HEK293 (cell line): ENCODE measurements around the gene BCAN.

Experiments used
- CTCF ChIP-seq: fragments of 450-650 bp; formaldehyde crosslinking; IDR thresholded peaks from 2 replicates; pipeline ENCODE4 v1.5.1; 2016; ENCODE audit warnings: missing biosample characterization, missing genetic modification characterization
- GLIS1 ChIP-seq: fragments of 450-650 bp; formaldehyde crosslinking; IDR thresholded peaks from 2 replicates; pipeline ENCODE4 v1.5.1; 2016; ENCODE audit warnings: missing biosample characterization, missing genetic modification characterization
- GLIS2 ChIP-seq: fragments of 450-650 bp; formaldehyde crosslinking; IDR thresholded peaks from 2 replicates; pipeline ENCODE4 v1.5.1; 2016; ENCODE audit warnings: missing biosample characterization, missing genetic modification characterization
- IKZF3 ChIP-seq: fragments of 450-650 bp; IDR thresholded peaks from 2 replicates; pipeline ENCODE4 v1.5.0; 2018; ENCODE audit warnings: missing biosample characterization, mild to moderate bottlenecking, missing genetic modification characterization, moderate library complexity
- PATZ1 ChIP-seq: fragments of 450-650 bp; formaldehyde crosslinking; IDR thresholded peaks from 2 replicates; pipeline ENCODE4 v1.5.1; 2016; ENCODE audit warnings: missing biosample characterization, missing genetic modification characterization
- SCRT2 ChIP-seq: fragments of 450-650 bp; formaldehyde crosslinking; IDR thresholded peaks from 2 replicates; pipeline ENCODE4 v1.5.1; 2016; ENCODE audit warnings: missing biosample characterization, missing genetic modification characterization
- SP3 ChIP-seq: fragments of 450-650 bp; formaldehyde crosslinking; IDR thresholded peaks from 2 replicates; pipeline ENCODE4 v1.5.1; 2016; ENCODE audit warnings: missing biosample characterization, missing genetic modification characterization
- TRIM28 ChIP-seq: IDR thresholded peaks from 2 replicates; pipeline ENCODE4 v1.6.1; 2011; ENCODE audit warnings: low read length, control low read depth, borderline replicate concordance
- YY1 ChIP-seq: fragments of 450-650 bp; formaldehyde crosslinking; IDR thresholded peaks from 2 replicates; pipeline ENCODE4 v1.5.1; 2018; ENCODE audit warnings: missing biosample characterization, missing genetic modification characterization
- ZBTB49 ChIP-seq: fragments of 450-650 bp; formaldehyde crosslinking; IDR thresholded peaks from 2 replicates; pipeline ENCODE4 v1.5.1; 2016; ENCODE audit warnings: missing biosample characterization, missing genetic modification characterization, low read depth
- ZIC2 ChIP-seq: fragments of 450-650 bp; formaldehyde crosslinking; IDR thresholded peaks from 2 replicates; pipeline ENCODE4 v1.5.1; 2016; ENCODE audit warnings: missing biosample characterization, missing genetic modification characterization
- ZNF112 ChIP-seq: fragments of 450-650 bp; formaldehyde crosslinking; IDR thresholded peaks from 2 replicates; pipeline ENCODE4 v1.5.0; 2017; ENCODE audit warnings: missing biosample characterization, missing genetic modification characterization
- ZNF146 ChIP-seq: fragments of 450-650 bp; formaldehyde crosslinking; IDR thresholded peaks from 2 replicates; pipeline ENCODE4 v1.5.1; 2016; ENCODE audit warnings: missing biosample characterization, missing genetic modification characterization
- ZNF169 ChIP-seq: fragments of 450-650 bp; formaldehyde crosslinking; IDR thresholded peaks from 2 replicates; pipeline ENCODE4 v1.5.1; 2016; ENCODE audit warnings: missing biosample characterization, missing genetic modification characterization
- ZNF211 ChIP-seq: fragments of 450-650 bp; formaldehyde crosslinking; IDR thresholded peaks from 2 replicates; pipeline ENCODE4 v1.5.1; 2016; ENCODE audit warnings: low read depth, missing biosample characterization, missing genetic modification characterization
- ZNF23 ChIP-seq: fragments of 450-650 bp; formaldehyde crosslinking; IDR thresholded peaks from 2 replicates; pipeline ENCODE4 v1.5.1; 2016; ENCODE audit warnings: missing biosample characterization, missing genetic modification characterization, borderline replicate concordance
- ZNF37A ChIP-seq: fragments of 450-650 bp; IDR thresholded peaks from 2 replicates; pipeline ENCODE4 v1.5.1; 2018; ENCODE audit warnings: missing biosample characterization, missing genetic modification characterization
- ZNF423 ChIP-seq: fragments of 450-650 bp; formaldehyde crosslinking; IDR thresholded peaks from 2 replicates; pipeline ENCODE4 v1.5.1; 2016; ENCODE audit warnings: missing biosample characterization, missing genetic modification characterization
- ZNF513 ChIP-seq: fragments of 450-650 bp; IDR thresholded peaks from 2 replicates; pipeline ENCODE4 v1.5.1; 2018; ENCODE audit warnings: missing biosample characterization, missing genetic modification characterization
- ZNF571 ChIP-seq: fragments of 450-650 bp; formaldehyde crosslinking; IDR thresholded peaks from 2 replicates; pipeline ENCODE4 v1.5.0; 2017; ENCODE audit warnings: missing biosample characterization, missing genetic modification characterization
- ZNF580 ChIP-seq: fragments of 450-650 bp; formaldehyde crosslinking; IDR thresholded peaks from 2 replicates; pipeline ENCODE4 v1.5.1; 2016; ENCODE audit warnings: missing biosample characterization, missing genetic modification characterization
- ZNF585B ChIP-seq: fragments of 450-650 bp; formaldehyde crosslinking; IDR thresholded peaks from 2 replicates; pipeline ENCODE4 v1.5.1; 2016; ENCODE audit warnings: missing biosample characterization, missing genetic modification characterization
- ZNF596 ChIP-seq: fragments of 450-650 bp; IDR thresholded peaks from 2 replicates; pipeline ENCODE4 v1.5.0; 2018; ENCODE audit warnings: missing biosample characterization, mild to moderate bottlenecking, missing genetic modification characterization, moderate library complexity
- ZNF621 ChIP-seq: fragments of 450-650 bp; formaldehyde crosslinking; IDR thresholded peaks from 2 replicates; pipeline ENCODE4 v1.5.1; 2017; ENCODE audit warnings: missing biosample characterization, missing genetic modification characterization
- ZNF664 ChIP-seq: fragments of 450-650 bp; formaldehyde crosslinking; IDR thresholded peaks from 2 replicates; pipeline ENCODE4 v1.5.1; 2016; ENCODE audit warnings: missing biosample characterization, missing genetic modification characterization
- TF ChIP-seq, protein P1 (sequence below): fragments of 450-650 bp; formaldehyde crosslinking; IDR thresholded peaks from 2 replicates; pipeline ENCODE4 v1.5.1; 2016; ENCODE audit warnings: missing biosample characterization, missing genetic modification characterization
- TF ChIP-seq, protein P2 (sequence below): fragments of 450-650 bp; formaldehyde crosslinking; IDR thresholded peaks from 2 replicates; pipeline ENCODE4 v1.5.1; 2016; ENCODE audit warnings: missing biosample characterization, missing genetic modification characterization

Gene BCAN

GRCh38 chr1:156659988-156660751, 18.3 kb downstream of the BCAN start (continued):
- TF ChIP-seq CTCF (tag by site-specific recombination), result peak; percentile 100
- TF ChIP-seq ZNF169 (tag by site-specific recombination), result peak; percentile 52; the same call in 1 of the 2 replicates
- no peak for TF ChIP-seq ZNF585B (tag by site-specific recombination)
- TF ChIP-seq YY1, result peak; percentile 30; the same call in 1 of the 2 replicates
- no peak for TF ChIP-seq IKZF3 (tag by site-specific recombination)
- no peak for TF ChIP-seq ZNF23
- TF ChIP-seq ZNF664 (tag by site-specific recombination), result peak; percentile 80
- TF ChIP-seq ZNF513 (tag by site-specific recombination), result no peak
- peak; percentile 58 for TF ChIP-seq ZNF146
- TF ChIP-seq ZBTB49 (tag by site-specific recombination), result no peak
- TF ChIP-seq ZIC2 (tag by site-specific recombination), result peak; percentile 64
- peak; percentile 90; the same call in 1 of the 2 replicates for TF ChIP-seq TRIM28
- peak; percentile 83 for TF ChIP-seq SP3 (tag by site-specific recombination)
- peak; percentile 94 for TF ChIP-seq GLIS1 (tag by site-specific recombination)
- TF ChIP-seq ZNF112 (tag by site-specific recombination), result no peak
- no peak for TF ChIP-seq ZNF621 (tag by site-specific recombination)
- TF ChIP-seq ZNF423 (tag by site-specific recombination), result peak; percentile 30; the same call in 1 of the 2 replicates
- 0 out of 2 replicates have a peak, but pooled peaks have one; percentile 46 for TF ChIP-seq SCRT2 (tag by site-specific recombination)
- 0 out of 2 replicates have a peak, but pooled peaks have one; percentile 17 for TF ChIP-seq ZNF211
- no peak for TF ChIP-seq ZNF37A (tag by site-specific recombination)
- TF ChIP-seq, protein P1, sequence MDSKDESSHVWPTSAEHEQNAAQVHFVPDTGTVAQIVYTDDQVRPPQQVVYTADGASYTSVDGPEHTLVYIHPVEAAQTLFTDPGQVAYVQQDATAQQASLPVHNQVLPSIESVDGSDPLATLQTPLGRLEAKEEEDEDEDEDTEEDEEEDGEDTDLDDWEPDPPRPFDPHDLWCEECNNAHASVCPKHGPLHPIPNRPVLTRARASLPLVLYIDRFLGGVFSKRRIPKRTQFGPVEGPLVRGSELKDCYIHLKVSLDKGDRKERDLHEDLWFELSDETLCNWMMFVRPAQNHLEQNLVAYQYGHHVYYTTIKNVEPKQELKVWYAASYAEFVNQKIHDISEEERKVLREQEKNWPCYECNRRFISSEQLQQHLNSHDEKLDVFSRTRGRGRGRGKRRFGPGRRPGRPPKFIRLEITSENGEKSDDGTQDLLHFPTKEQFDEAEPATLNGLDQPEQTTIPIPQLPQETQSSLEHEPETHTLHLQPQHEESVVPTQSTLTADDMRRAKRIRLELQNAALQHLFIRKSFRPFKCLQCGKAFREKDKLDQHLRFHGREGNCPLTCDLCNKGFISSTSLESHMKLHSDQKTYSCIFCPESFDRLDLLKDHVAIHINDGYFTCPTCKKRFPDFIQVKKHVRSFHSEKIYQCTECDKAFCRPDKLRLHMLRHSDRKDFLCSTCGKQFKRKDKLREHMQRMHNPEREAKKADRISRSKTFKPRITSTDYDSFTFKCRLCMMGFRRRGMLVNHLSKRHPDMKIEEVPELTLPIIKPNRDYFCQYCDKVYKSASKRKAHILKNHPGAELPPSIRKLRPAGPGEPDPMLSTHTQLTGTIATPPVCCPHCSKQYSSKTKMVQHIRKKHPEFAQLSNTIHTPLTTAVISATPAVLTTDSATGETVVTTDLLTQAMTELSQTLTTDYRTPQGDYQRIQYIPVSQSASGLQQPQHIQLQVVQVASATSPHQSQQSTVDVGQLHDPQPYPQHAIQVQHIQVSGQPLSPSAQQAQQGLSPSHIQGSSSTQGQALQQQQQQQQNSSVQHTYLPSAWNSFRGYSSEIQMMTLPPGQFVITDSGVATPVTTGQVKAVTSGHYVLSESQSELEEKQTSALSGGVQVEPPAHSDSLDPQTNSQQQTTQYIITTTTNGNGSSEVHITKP (tag by site-specific recombination), result peak; percentile 64; the same call in 1 of the 2 replicates
- no peak for TF ChIP-seq ZNF596 (tag by site-specific recombination)
- TF ChIP-seq, protein P2, sequence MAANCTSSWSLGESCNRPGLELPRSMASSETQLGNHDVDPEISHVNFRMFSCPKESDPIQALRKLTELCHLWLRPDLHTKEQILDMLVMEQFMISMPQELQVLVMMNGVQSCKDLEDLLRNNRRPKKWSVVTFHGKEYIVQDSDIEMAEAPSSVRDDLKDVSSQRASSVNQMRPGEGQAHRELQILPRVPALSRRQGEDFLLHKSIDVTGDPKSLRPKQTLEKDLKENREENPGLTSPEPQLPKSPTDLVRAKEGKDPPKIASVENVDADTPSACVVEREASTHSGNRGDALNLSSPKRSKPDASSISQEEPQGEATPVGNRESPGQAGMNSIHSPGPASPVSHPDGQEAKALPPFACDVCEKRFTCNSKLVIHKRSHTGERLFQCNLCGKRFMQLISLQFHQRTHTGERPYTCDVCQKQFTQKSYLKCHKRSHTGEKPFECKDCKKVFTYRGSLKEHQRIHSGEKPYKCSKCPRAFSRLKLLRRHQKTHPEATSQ (tag by site-specific recombination), result 0 out of 2 replicates have a peak, but pooled peaks have one; percentile 77
- peak; percentile 98 for TF ChIP-seq GLIS2 (tag by site-specific recombination)
- no peak for TF ChIP-seq ZNF571 (tag by site-specific recombination)
- TF ChIP-seq ZNF580, result 0 out of 2 replicates have a peak, but pooled peaks have one; percentile 83
- peak; percentile 100 for TF ChIP-seq PATZ1 (tag by site-specific recombination)
